HG03066 (cell line): ENCODE measurements around the gene SLC25A21.
"Not testable (repeated sequence)": the region's sequence is repeated elsewhere in the genome, so short reads cannot be mapped to it uniquely, and the experiment has no call there.

ENCODE experiments used
- ATAC-seq: cut with Tn5 transposase; IDR thresholded peaks from one replicate; pipeline ENCODE4 v1.9.1; 2021; ENCODE audit warnings: low read depth; ENCODE audit not compliant: unreplicated experiment

The SLC25A21 gene

DNA sequence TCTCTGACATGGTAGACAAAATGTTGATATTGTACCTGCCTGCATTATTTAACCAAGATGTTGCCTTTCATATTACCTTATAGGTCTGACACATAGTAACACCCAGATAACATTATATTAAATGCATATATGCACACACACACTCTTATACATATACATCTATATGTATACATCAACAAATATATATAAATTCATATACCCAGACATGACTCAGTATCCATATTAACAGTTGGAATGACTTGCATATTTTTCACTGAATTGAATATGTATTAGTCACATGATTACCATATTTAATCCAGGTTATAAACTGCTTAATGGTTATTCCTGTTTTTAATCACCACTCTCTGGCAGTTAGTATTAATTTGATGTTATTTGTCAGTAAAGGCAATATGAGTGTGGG lies 425.5 kb downstream of the SLC25A21 start:
- no peak for ATAC-seq

DNA sequence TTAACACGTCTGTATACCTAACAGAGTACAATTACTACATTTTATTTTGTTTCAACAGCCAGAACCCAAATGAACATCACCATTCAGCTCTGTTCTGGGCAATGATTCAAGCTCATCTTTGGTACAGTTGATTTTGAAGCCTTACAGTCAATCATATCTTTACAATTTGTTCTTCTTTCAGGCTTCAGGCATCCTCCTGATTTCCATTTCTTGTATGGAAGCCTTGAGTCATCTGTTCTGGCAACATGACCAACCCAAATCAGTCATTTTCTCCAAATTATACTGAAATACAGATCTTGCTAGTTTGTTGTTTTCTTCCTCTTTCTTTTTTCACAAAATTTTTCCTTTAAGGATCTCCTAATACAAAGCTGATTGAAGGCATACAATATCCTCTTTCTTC lies 430.5 kb downstream of the SLC25A21 start:
- ATAC-seq = no peak

DNA sequence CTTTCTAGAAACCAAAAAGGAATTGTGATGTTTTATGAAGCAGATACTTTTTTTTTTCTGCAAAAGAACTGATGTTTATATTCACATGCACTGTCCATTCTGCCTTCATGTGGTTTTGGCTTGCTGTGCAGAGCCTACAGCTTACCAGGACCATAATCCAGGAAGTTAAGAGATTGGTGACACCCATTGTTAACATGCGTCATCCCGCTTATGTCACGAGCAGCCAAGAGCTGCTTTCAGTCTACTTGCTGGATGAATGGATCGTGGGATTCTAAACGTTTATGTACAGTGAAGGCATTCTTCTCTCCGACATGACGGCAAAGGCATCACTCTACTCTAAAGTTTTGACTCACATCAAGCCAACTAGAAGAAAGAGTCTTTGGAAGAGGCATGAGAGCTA lies 434.1 kb downstream of the SLC25A21 start:
- no peak for ATAC-seq

DNA sequence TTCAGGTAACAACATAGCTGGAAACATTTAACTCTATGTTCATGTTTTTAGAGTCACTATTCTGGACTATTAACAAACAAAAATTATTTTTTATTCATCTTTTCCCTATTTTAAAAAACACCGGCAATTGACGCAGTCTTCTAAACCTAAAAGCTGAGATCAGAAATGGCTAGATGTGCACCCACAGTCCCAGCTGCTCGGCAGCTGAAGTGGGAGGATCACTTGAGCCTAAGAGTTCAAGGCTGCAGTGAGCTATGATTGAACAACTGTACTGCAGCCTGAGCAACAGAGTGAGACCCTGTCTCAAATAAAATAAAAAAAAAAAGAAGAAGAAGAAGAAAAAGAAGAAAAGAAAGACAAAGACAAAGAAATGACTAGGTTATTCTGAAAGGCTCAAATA lies 446.3 kb downstream of the SLC25A21 start:
- no peak for ATAC-seq

DNA sequence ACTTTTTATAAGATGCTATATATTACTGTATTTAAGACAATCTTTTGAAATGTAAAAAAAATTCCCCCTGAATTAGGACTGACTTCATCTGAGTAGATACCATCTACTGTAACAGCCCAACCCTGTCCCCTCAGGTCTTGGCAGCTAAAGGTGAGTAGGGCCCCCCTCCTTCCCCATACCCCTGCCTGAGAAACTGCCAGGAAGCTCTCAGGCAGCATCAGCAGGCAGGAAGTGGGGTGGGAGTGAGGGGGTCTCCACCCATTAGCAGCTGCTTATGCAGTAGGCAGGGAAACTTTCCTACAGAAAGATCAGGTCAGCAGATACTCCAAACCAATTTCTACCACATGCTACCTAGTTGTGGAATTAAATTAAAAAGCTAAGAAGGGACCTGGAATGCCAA lies 448.2 kb downstream of the SLC25A21 start:
- no peak for ATAC-seq

DNA sequence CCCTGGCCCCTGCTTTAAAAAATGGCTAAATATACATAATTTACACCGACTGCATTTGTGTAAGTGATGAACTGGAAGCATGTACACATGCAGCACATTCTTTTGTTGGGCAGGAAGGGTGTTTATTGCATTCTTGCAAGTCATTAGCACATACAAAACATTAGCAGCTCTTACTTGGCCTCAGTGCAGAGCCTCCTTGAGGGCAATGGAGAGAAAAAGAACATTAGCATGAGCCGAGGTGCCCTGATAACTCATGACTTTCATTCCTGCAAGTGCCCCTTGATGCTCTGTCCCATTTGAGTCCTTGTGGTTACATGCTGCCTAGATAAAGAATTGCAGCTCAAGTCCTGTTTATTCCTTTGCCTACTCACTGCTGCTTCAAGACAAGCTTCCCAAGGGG lies 448.9 kb downstream of the SLC25A21 start:
- no peak for ATAC-seq

DNA sequence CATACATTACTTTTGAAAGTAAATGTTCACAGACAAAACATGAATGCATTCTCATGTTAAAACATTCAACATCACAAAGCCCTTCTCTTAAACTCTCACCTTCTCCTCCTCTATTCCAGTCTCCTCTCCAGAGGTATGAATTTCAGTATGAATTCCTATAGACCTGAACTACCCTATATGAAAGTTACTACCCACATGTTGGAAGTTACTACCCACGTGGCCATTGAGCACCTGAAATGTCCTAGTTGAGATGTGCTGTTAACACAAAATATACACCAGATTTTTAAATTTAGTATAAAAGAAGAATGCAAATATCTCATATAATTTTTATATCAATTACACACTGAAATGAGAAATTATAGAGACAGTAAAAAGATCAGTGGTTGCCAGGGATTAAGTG lies 450.5 kb downstream of the SLC25A21 start:
- ATAC-seq = no peak

DNA sequence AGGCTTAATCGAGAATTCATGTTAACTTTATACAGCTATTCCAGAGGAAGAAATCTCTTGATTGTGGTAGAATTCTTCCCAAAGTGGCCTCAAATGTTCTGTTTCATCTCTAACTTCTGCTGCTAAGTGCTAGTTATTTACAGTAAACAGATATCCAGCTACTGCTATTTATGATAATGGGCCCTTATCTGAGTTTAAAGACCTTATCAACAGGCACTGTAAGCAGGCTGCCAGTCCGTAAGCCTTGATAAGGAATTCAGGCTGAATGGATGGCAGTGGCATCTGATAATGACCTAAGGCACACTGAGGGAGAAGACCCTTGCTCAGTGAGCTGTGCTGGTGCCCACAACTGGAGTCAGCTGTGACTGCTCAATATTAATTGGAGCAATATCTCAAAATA lies 451.7 kb downstream of the SLC25A21 start:
- ATAC-seq = no peak

DNA sequence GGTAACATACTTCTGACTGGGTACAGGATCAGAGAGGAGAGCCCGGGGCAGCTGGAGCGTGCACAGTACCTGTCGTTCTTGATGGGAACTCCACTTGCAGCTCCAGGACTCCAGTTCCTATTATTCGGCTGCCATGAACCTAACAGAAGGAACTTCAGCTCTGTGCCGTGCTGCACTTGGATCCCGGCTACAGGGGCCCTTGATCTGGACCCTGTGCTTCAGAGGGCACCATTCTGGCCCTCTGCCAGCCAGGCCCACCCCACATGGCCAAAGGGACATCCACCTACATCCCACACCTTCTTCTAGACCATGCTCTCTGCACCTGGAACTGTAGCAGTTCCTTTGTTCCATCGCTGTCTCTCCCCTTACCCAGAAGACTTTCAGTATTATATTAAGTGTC lies 452.6 kb downstream of the SLC25A21 start:
- no peak for ATAC-seq

DNA sequence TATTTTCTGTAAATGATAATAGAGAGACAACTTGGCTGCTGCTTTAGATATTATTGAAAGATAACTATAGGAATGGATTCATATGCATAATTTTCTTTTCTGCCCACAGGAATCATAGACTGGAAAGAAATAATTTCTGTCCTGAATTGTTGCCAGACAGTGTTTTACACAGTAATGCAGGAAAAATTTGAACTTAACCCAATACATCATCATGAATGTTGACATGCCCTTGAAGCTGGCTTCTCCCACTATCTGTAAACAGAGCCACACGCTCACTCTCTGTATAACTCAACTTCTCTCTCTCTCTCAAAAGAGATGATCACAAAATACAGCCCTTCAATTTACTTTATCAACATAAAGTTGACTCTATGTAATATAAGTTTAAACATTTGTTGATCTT lies 454.2 kb downstream of the SLC25A21 start:
- no peak for ATAC-seq

DNA sequence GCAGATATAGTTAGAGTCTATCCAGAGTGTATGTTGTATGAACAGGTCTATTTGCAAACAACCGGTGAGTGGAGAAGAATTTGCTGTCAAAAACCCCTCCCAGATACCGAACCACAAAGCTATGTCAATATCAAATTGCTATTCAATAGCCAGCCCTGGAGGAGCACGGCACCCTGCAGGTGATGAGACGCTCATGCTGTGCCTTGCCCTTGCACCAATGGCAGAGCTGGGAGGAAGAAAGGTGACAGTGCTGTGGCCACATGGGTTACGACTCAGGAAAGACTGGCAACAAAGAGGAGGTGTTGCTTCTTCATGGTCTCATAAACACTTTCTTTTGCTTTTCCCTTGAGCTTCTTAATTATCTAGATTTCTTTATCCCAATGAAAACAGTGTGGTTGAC lies 455.0 kb downstream of the SLC25A21 start:
- ATAC-seq = no peak

DNA sequence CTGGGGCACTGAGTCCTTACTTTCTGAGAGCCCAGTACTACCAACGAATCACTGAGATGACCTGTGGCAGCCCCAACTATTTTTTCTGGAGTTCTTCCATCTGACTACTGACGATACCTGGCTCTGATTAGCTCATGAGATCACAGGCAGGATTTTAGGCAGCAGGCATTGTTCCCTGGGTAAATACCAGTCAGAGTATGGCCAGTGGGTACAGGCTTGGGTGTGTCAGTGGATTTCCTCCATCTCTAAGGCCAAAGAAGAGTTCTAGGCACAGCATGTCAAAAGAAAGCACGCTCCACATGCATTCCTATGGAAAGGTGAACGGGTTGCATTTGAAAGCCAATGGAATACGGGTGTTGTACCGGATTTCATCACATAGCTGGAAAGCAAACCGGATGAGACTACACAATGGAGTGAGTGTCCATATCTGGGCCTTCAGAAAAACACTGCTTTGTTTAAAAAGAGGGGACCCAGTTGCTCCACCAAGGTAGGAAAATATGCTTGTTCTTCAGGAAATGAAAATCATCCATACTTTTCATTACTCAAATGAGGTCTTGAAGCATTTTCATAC lies 455.7 kb downstream of the SLC25A21 start:
- ATAC-seq = no peak

DNA sequence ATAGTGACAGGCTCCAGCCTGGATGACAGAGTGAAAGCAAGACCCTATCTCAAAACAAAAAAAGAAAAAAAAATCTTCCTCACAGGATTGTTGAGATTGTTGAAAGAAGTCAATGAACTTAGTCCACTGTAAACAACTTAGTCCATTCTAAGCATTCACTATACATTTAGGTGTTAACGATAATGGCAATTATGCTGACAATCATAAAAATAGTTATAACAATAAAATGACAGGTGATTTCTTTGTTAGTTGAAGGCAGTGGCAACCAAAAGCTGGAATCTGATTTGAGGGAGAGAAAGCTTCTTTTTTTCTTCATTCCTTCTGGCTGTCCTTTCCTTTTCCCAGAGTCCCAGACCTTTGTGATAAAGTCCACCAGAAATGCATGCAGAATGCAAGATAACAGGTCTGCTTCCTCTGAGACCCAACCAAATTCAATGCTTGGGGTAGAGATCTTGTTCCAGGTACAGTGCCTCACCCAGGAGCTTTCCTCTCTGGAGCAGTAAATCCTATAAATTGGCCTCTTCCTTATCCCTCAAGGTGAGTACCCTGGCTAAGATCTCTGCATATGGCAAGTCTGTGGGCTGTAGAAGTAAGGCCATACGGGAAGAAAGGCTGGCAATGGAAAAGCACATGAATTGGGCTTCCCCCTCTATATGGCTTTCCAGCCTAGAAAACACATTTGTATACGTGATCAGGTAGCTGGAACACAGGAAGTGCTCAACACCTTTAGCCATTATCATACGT lies 458.3 kb downstream of the SLC25A21 start:
- no peak for ATAC-seq

DNA sequence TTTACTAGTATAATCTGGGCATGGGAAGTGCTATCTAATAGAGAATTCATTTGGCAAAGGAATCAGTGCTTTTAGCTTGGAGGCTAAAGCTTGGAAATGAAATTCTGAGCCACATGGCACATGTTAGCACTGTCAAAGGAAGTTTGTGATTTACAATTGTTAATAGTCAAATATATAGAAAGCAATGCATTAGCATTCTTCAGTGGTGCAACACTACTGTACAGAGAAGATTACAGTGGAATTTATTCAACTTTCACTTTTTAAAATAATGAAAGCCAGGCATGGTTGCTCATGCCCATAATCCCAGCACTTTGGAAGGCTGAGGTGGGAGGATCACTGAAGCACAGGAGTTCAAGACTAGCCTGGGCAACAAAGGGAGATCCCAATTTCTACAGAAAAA lies 464.8 kb downstream of the SLC25A21 start:
- no peak for ATAC-seq

DNA sequence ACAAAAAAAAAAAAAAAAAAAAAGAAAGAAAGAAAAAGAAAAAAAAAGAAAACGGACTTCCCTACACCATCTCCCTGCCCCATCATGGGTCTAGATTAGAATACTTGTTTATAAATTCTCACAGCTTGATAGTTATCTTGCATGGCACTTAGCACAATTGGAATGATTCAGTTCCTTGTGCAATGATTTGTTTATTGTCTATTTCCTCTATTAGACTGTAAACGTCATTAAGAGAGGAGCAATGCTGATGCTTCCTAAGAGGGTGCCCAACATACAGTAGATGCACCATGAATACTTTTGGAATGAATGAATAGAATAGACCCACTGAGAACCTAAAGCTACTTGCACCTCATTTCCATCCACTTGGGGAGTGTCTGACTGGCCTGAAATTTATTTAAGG lies 469.9 kb downstream of the SLC25A21 start:
- ATAC-seq = no peak

DNA sequence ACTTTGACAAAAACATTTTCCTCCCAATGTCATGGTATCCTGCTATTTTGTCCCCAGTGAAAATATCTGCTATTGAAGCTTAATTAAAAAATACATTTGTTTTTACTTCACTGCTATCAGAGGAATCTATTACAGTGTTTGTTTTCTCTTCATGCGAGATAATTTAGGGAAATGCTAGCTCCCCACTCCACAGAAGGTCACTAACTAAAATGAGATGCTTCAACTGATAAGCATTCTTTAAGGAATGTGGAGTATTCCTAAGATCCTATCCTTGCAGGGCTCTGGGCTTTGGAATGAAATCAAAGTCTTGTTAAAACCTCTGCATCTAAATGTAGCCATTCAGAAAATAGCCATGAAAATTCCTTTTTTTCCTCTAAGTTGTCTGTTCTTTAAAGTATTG lies 471.3 kb downstream of the SLC25A21 start:
- ATAC-seq = no peak

DNA sequence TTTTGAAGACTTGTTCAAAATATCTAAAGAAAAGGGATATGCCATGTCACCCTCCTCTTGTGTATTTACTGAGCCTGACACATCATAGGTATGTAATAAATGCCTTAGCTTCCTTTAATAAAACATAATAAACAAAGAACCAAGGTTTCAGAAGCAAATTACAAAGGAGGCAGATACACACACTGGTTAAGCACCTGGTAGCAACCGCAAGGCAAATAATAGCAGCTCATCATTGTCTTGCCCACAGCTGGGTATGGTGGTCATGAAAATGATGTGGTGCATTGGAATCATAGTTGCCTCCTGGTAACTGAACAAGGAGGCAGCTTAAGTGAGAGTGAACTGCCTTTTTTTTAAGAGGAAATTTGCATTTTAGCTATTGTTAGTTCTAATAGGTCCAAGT lies 471.8 kb downstream of the SLC25A21 start:
- ATAC-seq = no peak

DNA sequence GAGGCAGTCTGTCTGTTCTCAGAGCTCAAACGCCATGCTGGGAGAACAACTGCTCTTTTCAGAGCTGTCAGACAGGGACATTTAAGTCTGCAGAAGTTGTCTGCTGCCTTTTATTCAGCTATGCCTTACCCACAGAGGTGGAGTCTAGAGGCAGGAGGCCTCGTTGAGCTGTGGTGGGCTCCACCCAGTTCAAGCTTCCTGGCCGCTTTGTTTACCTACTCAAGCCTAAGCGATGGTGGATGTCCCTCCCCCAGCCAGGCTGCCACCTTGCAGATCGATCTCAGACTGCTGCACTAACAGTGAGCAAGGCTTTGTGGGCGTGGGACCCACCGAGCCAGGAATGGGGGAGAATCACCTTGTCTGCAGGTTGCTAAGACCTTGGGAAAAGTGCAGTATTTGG lies 473.0 kb downstream of the SLC25A21 start:
- not testable (repeated sequence) for ATAC-seq

DNA sequence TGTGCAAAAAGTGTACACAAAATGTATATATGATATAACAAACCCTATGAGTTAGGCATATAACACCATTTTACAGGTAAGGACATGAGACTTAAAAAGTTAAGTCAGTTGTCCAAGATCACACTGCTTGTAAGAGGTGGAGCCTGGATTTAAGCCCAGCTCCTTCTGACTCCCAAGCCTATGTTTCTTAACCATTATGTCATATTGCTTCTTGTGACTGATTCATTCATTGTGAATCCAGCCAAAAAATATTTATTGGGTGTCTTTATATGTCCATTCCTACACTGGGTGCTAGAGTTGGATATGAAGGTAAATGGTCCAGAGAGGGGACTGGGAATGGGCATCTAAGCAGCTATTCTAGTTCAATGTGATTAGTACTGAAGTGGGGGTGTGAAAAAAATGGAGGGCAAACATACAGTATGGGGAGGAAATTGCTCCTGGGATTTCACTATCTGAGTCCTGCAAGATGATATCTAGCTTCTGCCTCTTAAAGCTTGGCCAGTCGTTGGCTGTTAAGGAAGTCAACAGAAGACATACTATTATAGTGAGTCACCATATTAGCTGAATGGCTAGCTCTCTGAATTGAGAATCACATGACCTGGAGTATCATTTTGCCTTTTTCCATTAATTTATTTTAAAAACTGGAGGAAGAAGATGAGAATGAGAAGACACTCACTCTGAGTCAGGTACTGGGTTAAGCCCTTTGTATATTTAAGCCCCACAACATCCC lies 481.9 kb downstream of the SLC25A21 start:
- ATAC-seq = no peak

DNA sequence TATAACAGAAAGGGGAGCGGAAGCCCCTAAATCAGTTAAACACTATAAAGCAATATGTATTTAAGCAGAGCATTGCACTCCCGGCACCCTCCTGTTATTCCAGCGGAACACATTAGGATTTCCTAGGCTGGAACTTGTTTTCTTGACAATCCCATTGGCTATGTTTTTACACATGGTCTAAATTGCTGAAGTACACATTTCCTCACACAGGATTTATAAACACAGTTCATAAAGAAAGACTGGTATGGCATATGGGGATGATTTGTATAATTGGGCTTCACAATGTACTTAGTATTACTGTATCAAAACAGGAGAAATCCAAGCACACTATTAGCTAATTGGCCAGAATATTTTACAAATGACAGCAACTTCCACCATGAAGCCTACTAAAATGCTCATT lies 487.5 kb downstream of the SLC25A21 start:
- ATAC-seq = no peak

DNA sequence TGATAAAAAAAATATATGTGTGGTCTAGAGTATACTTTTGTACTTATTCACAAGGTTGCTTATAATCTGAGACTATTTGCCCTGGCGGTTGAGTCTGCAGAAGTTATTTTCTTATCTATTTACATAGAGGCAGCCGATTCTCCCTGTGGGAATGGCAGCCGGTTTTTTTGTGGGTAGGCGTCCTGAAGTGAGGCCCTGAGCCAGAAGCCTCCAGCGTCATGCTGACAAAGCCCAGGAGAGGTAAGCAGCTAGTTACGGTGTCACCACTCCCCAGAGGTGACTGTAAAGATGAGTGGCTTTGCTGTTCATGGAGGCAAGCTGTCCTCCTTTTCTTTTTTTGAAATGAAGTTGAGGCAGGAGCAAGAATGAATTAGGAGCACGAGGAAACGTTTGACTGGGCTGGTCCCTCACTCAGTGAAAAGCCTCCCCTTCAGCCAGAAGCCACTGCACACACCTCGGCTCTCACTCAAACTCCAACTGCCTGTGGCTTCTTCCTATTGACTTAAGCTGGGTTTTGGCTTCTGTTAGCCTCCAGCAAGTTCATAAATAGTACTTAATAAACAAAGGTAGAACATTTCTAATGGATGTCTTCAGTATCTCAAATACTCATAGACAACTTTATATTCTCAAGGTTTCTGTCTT lies 489.2 kb downstream of the SLC25A21 start:
- no peak for ATAC-seq

DNA sequence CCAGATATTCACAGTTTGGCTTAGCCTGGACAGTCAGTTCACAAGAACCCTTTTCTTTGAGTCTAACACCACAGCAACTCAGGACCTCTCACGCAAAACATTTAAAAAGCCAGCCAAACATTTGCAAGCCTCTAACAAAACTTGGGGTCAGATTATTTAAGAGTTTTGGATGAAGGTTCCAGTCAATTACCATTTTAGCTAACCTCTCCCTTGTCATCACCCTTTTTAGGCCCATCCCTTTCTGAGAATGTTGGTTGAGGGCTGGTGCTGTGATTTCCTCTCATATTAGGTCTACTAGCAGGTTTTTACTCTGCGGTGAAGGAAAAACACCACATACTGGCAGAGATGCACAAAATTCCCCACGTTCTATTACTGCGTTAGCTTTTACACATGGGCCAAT lies 490.1 kb downstream of the SLC25A21 start:
- ATAC-seq = no peak
